Cortex of kidney (tissue), 1 donor: ENCODE results near the gene IFNL3.

Experiments
- DNase-seq: peaks from one replicate; lab custom pipeline; 2025; lab: John Stamatoyannopoulos, UW

Gene IFNL3

GRCh38 chr19:39193803-39194202, 51.0 kb downstream of the IFNL3 start:
- DNase-seq, result no peak
